Loucy (cell line): ENCODE data around the gene TSPAN9.

Experiments used
- H2AFZ ChIP-seq: fragments of 200-600 bp; sonication (generic); 2 replicates; pipeline ENCODE4 v1.6.0; 2016; ENCODE audit warnings: antibody characterized with exemption, mild to moderate bottlenecking, low read length, moderate library complexity
- H3F3A ChIP-seq: fragments of 200-600 bp; 2 replicates; pipeline ENCODE4 v1.6.0; 2016; ENCODE audit warnings: antibody characterized with exemption, low read depth, mild to moderate bottlenecking
- H3K27me3 ChIP-seq: fragments of 200-600 bp; sonication (generic); 2 replicates; pipeline ENCODE4 v1.6.1; 2014; ENCODE audit warnings: low read length, mild to moderate bottlenecking; ENCODE audit not compliant: insufficient read depth, poor library complexity, severe bottlenecking
- H3K36me3 ChIP-seq: fragments of 200-600 bp; sonication (generic); 2 replicates; pipeline ENCODE4 v1.6.1; 2016; ENCODE audit warnings: low read length; ENCODE audit not compliant: insufficient read depth
- H3K4me1 ChIP-seq: fragments of 200-600 bp; sonication (generic); 2 replicates; pipeline ENCODE4 v1.5.1; 2014; ENCODE audit warnings: low read length, mild to moderate bottlenecking; ENCODE audit not compliant: insufficient read depth, poor library complexity, severe bottlenecking
- H3K4me2 ChIP-seq: fragments of 200-600 bp; sonication (generic); 2 replicates; pipeline ENCODE4 v1.6.0; 2014; ENCODE audit warnings: antibody characterized with exemption, low read length, low read depth, mild to moderate bottlenecking; ENCODE audit not compliant: poor library complexity, severe bottlenecking
- H3K4me3 ChIP-seq: fragments of 200-600 bp; sonication (generic); 2 replicates; pipeline ENCODE4 v1.5.1; 2014; ENCODE audit warnings: low read length, mild to moderate bottlenecking, mixed read lengths; ENCODE audit not compliant: poor library complexity, severe bottlenecking
- H3K79me2 ChIP-seq: fragments of 200-600 bp; sonication (generic); 2 replicates; pipeline ENCODE4 v1.6.1; 2014; ENCODE audit warnings: low read length; ENCODE audit not compliant: insufficient read depth
- H3K9ac ChIP-seq: fragments of 200-600 bp; sonication (generic); 2 replicates; pipeline ENCODE4 v1.6.0; 2014; ENCODE audit warnings: mild to moderate bottlenecking, low read depth, low read length, moderate library complexity; ENCODE audit not compliant: poor library complexity, severe bottlenecking
- H3K9me2 ChIP-seq: fragments of 200-600 bp; sonication (generic); replicated peaks from 2 replicates; pipeline ENCODE4 v1.6.1; 2016; ENCODE audit warnings: low read depth, low read length, mixed read lengths
- H3K9me3 ChIP-seq: fragments of 200-600 bp; sonication (generic); 2 replicates; pipeline ENCODE4 v1.6.1; 2014; ENCODE audit warnings: mild to moderate bottlenecking, antibody characterized with exemption, low read length, low read depth; ENCODE audit not compliant: insufficient read depth
- H4K20me1 ChIP-seq: fragments of 200-600 bp; sonication (generic); 2 replicates; pipeline ENCODE4 v1.6.0; 2014; ENCODE audit warnings: antibody characterized with exemption, low read length, mild to moderate bottlenecking; ENCODE audit not compliant: insufficient read depth, poor library complexity, severe bottlenecking
- EZH2phosphoT487 ChIP-seq: fragments of 200-600 bp; IDR thresholded peaks from 2 replicates; pipeline ENCODE4 v1.6.1; 2018; ENCODE audit warnings: antibody characterized with exemption, mild to moderate bottlenecking, moderate library complexity, borderline replicate concordance
- TF ChIP-seq, protein P1 (sequence below): fragments of 200-600 bp; sonication (generic); conservative IDR thresholded peaks from 2 replicates; pipeline ENCODE4 v1.5.1; 2014; ENCODE audit warnings: mild to moderate bottlenecking, antibody characterized with exemption, low read length

The TSPAN9 gene

GRCh38 chr12:3186546-3187215 is 109.5 kb downstream of the TSPAN9 start:
- no peak overlapping the region for H3K4me2 ChIP-seq
- no peak overlapping the region for H2AFZ ChIP-seq
- no peaks in the 10 kb centered on the region for H4K20me1 ChIP-seq
- no peak overlapping the region for H3K9ac ChIP-seq
- H3K79me2 ChIP-seq: no peaks in the 10 kb centered on the region
- H3K9me3 ChIP-seq: no peaks in the 10 kb centered on the region
- no peaks in the 10 kb centered on the region for H3K9me2 ChIP-seq
- H3K4me1 ChIP-seq: no peaks in the 10 kb centered on the region
- TF ChIP-seq, protein P1, sequence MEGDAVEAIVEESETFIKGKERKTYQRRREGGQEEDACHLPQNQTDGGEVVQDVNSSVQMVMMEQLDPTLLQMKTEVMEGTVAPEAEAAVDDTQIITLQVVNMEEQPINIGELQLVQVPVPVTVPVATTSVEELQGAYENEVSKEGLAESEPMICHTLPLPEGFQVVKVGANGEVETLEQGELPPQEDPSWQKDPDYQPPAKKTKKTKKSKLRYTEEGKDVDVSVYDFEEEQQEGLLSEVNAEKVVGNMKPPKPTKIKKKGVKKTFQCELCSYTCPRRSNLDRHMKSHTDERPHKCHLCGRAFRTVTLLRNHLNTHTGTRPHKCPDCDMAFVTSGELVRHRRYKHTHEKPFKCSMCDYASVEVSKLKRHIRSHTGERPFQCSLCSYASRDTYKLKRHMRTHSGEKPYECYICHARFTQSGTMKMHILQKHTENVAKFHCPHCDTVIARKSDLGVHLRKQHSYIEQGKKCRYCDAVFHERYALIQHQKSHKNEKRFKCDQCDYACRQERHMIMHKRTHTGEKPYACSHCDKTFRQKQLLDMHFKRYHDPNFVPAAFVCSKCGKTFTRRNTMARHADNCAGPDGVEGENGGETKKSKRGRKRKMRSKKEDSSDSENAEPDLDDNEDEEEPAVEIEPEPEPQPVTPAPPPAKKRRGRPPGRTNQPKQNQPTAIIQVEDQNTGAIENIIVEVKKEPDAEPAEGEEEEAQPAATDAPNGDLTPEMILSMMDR: no peak
- no peak for TF ChIP-seq EZH2phosphoT487
- H3F3A ChIP-seq: no peaks in the 10 kb centered on the region
- no peaks in the 10 kb centered on the region for H3K36me3 ChIP-seq
- no peaks in the 10 kb centered on the region for H3K27me3 ChIP-seq
- no peak overlapping the region for H3K4me3 ChIP-seq

DNA sequence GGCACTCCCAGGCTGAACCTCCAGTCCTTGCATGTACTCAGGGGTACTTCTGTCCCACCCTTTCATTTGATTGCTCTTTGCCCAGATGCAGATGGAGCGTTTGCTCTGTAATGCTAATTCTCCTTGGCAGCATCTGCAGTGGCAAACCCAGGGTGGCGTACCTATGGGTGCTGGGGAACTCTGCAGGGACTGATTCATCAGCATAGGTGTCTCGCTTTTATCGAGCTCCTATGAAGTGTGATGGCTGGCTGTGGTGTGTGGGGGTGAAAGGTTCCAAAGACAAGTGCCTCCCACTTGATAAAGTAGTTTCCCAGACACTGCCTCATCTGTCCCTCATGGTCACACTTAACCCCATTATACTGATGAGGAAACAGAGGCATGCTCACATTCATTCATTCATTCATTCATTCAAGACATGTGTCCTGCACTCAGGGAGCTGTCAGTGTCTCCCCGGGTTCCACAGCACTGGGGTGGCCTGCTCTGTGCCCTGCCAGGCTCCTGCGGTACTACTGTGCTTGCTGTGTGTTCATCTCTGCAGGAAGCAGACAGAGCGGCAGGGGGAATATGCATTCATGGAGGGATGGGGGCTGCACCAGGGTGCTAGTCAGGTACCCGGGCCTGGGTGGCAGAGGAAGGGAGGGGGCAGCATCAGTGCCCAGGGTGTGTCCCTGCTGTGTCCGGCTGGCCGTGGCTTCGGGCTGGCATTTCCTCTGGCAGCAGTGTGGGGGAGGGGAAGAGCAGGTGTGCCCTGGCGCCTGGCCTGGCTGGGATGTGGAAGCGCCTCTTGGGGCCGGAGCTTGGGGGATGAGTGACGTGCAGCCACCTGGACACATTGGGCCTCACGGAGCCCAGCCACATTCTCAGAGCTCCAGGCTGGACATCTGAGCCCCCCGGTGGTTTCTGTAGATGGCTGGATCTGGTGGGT is 110.9 kb downstream of the TSPAN9 start:
- Histone ChIP-seq H3K36me3 (no peaks in the 10 kb centered on the region), H3K27me3 (no peaks in the 10 kb centered on the region), H3K4me2 (no peak overlapping the region), H2AFZ (no peak overlapping the region), H4K20me1 (no peaks in the 10 kb centered on the region), H3F3A (no peaks in the 10 kb centered on the region), H3K4me1 (no peaks in the 10 kb centered on the region), H3K4me3 (no peak overlapping the region), H3K9me3 (no peaks in the 10 kb centered on the region), H3K9ac (no peak overlapping the region), H3K9me2 (no peaks in the 10 kb centered on the region), H3K79me2 (no peaks in the 10 kb centered on the region)
- TF ChIP-seq, protein P1: no peak
- no peak for TF ChIP-seq EZH2phosphoT487

DNA sequence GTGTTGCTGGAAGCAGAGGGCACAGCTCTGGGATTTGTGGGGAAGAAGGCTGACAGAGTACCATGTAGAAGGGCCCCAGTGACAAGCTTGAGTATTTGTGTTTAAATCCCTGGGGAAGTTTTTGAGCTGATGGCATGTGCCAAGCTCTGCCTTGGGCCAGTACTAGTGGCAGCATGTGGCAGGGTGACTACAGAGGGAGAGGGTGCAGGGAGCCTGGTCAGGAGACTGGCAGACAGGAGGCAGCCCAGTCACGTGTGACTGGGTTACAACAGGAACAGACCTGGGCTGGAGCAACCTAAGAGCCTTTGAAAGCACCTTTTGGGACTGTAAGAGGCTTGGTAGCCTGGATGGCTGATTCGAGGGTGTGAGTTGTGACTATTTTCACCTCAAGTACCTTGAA is 112.1 kb downstream of the TSPAN9 start:
- H3K4me2 ChIP-seq: no peak overlapping the region
- H3K27me3 ChIP-seq: no peaks in the 10 kb centered on the region
- H3F3A ChIP-seq: no peaks in the 10 kb centered on the region

More for the DNA sequence above, 112.1 kb downstream of the TSPAN9 start:
- Histone ChIP-seq H3K9me3 (no peaks in the 10 kb centered on the region), H3K4me1 (no peaks in the 10 kb centered on the region), H2AFZ (no peak overlapping the region), H3K36me3 (no peaks in the 10 kb centered on the region), H4K20me1 (no peaks in the 10 kb centered on the region), H3K9ac (no peak overlapping the region), H3K9me2 (no peaks in the 10 kb centered on the region), H3K4me3 (no peak overlapping the region), H3K79me2 (no peaks in the 10 kb centered on the region)
- TF ChIP-seq EZH2phosphoT487: no peak
- TF ChIP-seq, protein P1: no peak
